Measurements from ENCODE around the gene ATG7.

DNA sequence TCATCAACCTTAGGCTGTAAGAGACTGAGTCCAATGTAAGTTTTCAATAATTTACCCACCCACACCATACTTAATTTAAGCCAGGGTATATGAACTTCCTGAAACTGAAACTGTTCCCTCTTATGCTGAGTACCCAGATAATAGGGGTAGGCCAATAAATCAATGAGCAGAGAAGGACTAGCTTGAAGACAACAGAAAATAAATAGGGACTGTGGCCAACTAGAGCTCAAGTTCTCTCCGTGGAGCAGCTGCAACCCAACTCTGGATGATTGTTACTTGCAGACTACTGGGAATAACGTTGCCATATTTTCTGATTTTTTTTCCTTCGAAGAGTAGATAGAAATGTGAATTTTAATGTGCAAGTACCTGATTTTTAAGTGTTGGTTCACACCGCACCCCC, 128.0 kb downstream of the ATG7 start:
- TF ChIP-seq CTCF (optimal IDR thresholded peaks at IDR 0.05 in 1 of 3, IDR thresholded peaks at IDR 0.05 in 1 of 3, conservative IDR thresholded peaks at IDR 0.05 in 1 of 3; ENCODE audit: extremely low read depth in 1 of 3, insufficient read depth in 2 of 3, low read length in 3 of 3), result no peak
- TF ChIP-seq EZH2 (IDR thresholded peaks at IDR 0.05; ENCODE audit: low read length), result no peak

All from keratinocyte (primary cell).